Smooth muscle cell (in vitro differentiated cells): ENCODE measurements around the gene BCAS4. TPM values are rescaled to one million over a fixed set of nuclear protein-coding genes. Genes with fewer than 3 reads are reported as not detected.
A peak's percentile ranks its signal among the peaks of the same experiment; 100 is the strongest.

Experiments
- DNase-seq: peaks from one replicate; lab custom pipeline; 2025; ENCODE audit not compliant: unreplicated experiment; lab: John Stamatoyannopoulos, UW
- H2AFZ ChIP-seq: fragments of 200-600 bp; sonication (generic); 2 replicates; pipeline ENCODE4 v1.6.0; 2016; ENCODE audit warnings: antibody characterized with exemption, low read depth, mild to moderate bottlenecking
- H3F3A ChIP-seq: fragments of 200-600 bp; sonication (generic); 2 replicates; pipeline ENCODE4 v1.6.0; 2017; ENCODE audit warnings: antibody characterized with exemption, low read depth
- H3K27ac ChIP-seq: fragments of 200-600 bp; sonication (generic); 2 replicates; pipeline ENCODE4 v1.5.1; 2016; ENCODE audit warnings: low read depth, mild to moderate bottlenecking
- H3K27me3 ChIP-seq: fragments of 200-600 bp; sonication (generic); 2 replicates; pipeline ENCODE4 v1.6.1; 2016; ENCODE audit warnings: low read depth, mild to moderate bottlenecking
- H3K36me3 ChIP-seq: fragments of 200-600 bp; sonication (generic); 2 replicates; pipeline ENCODE4 v1.5.1; 2016; ENCODE audit warnings: low read depth
- H3K4me1 ChIP-seq: fragments of 200-600 bp; sonication (generic); 2 replicates; pipeline ENCODE4 v1.5.1; 2016; ENCODE audit warnings: low read depth
- H3K4me2 ChIP-seq: fragments of 200-600 bp; sonication (generic); 2 replicates; pipeline ENCODE4 v1.6.0; 2016; ENCODE audit warnings: mild to moderate bottlenecking
- H3K4me3 ChIP-seq: fragments of 200-600 bp; sonication (generic); 2 replicates; pipeline ENCODE4 v1.5.1; 2016; ENCODE audit warnings: mild to moderate bottlenecking
- H3K79me2 ChIP-seq: fragments of 200-600 bp; sonication (generic); 2 replicates; pipeline ENCODE4 v1.6.0; 2016; ENCODE audit warnings: low read depth, mild to moderate bottlenecking
- H3K9ac ChIP-seq: fragments of 200-600 bp; sonication (generic); 2 replicates; pipeline ENCODE4 v1.6.0; 2016; ENCODE audit warnings: low read depth
- H3K9me3 ChIP-seq: fragments of 200-600 bp; sonication (generic); replicated peaks from 2 replicates; pipeline ENCODE4 v1.5.1; 2016; ENCODE audit warnings: low read depth
- H4K20me1 ChIP-seq: fragments of 200-600 bp; sonication (generic); 2 replicates; pipeline ENCODE4 v1.6.0; 2016; ENCODE audit warnings: low read depth
- CTCF ChIP-seq: fragments of 200-600 bp; sonication (generic); IDR thresholded peaks from 2 replicates; pipeline ENCODE4 v1.5.1; 2017; ENCODE audit warnings: borderline replicate concordance, mild to moderate bottlenecking, antibody characterized with exemption; ENCODE audit not compliant: insufficient read depth, poor library complexity, severe bottlenecking
- WGBS: methylation state at CpG from one replicate; pipeline ENCODE4 v1.1.7; 2016; ENCODE audit warnings: low lambda C conversion rate; 5-methylcytosine and 5-hydroxymethylcytosine counted together
- polyA plus RNA-seq: library from polyadenylated mRNA; unstranded; fragments of >200 nt; fragmentation: Nextera tagmentation; extraction: Ambion mirVana; gene quantifications from 2 replicates; pipeline ENCODE4 v1.2.1, GENCODE V29; 2016
- total RNA-seq: library from RNA; depleted of rRNA; stranded (reverse); fragments of >200 nt; gene quantifications from 2 replicates; pipeline ENCODE4 v1.2.3, GENCODE V29; 2014

The BCAS4 gene
- total and polyA plus RNA-seq, 2 experiments from 2014 or later: 5.3 to 14.1 TPM

GRCh38 chr20:50788045-50788991, 6.5 kb upstream of the BCAS4 start:
- no peaks in the 10 kb centered on the region for H3K9me3 ChIP-seq
- H3K27ac ChIP-seq: no peak overlapping the region
- peaks cover 12% of the 10 kb centered on the region for H3F3A ChIP-seq
- H3K9ac ChIP-seq: no peak overlapping the region
- H2AFZ ChIP-seq: peak overlapping the region; percentile 52
- no peak for DNase-seq
- no peak overlapping the region for H3K4me3 ChIP-seq
- no peaks in the 10 kb centered on the region for H3K79me2 ChIP-seq
- TF ChIP-seq CTCF: peak; percentile 28
- no peaks in the 10 kb centered on the region for H4K20me1 ChIP-seq
- no peaks in the 10 kb centered on the region for H3K36me3 ChIP-seq
- no peaks in the 10 kb centered on the region for H3K27me3 ChIP-seq
- H3K4me2 ChIP-seq: no peak overlapping the region
- WGBS: 69% methylated on average over 18 of the region's 18 CpGs
- peaks cover 11% of the 10 kb centered on the region for H3K4me1 ChIP-seq

- no peak for TF ChIP-seq CTCF
- H3K9ac ChIP-seq: no peak overlapping the region
- H3K4me2 ChIP-seq: peak overlapping the region; percentile 74
- H3K27me3 ChIP-seq: no peaks in the 10 kb centered on the region
- no peaks in the 10 kb centered on the region for H4K20me1 ChIP-seq
- peak overlapping the region; percentile 90 for H2AFZ ChIP-seq
- H3K27ac ChIP-seq: peak overlapping the region; percentile 74
- H3K36me3 ChIP-seq: no peaks in the 10 kb centered on the region
- no peaks in the 10 kb centered on the region for H3K79me2 ChIP-seq
- H3K4me1 ChIP-seq: peaks cover 18% of the 10 kb centered on the region
- H3K4me3 ChIP-seq: no peak overlapping the region
- peaks cover 16% of the 10 kb centered on the region for H3F3A ChIP-seq
- no peaks in the 10 kb centered on the region for H3K9me3 ChIP-seq
- no peak for DNase-seq
- WGBS: 77% methylated on average over 11 of the region's 11 CpGs
These were observed 4.8 kb upstream of the BCAS4 start for GRCh38 chr20:50789968-50790650.

- 9% methylated on average over 21 of the region's 23 CpGs for WGBS
These were observed 4.1 kb upstream of the BCAS4 start for GRCh38 chr20:50790651-50791277.

More at GRCh38 chr20:50790651-50791277, 4.1 kb upstream of the BCAS4 start:
- Histone ChIP-seq H4K20me1 (no peaks in the 10 kb centered on the region), H3K27me3 (no peaks in the 10 kb centered on the region), H3K4me1 (peaks cover 21% of the 10 kb centered on the region), H3K36me3 (no peaks in the 10 kb centered on the region), H3F3A (peaks cover 16% of the 10 kb centered on the region), H2AFZ (peak overlapping the region; percentile 90), H3K9ac (peak overlapping the region; percentile 62), H3K4me2 (peak overlapping the region; percentile 74), H3K79me2 (no peaks in the 10 kb centered on the region), H3K27ac (peak overlapping the region; percentile 74), H3K4me3 (peak overlapping the region; percentile 15), H3K9me3 (no peaks in the 10 kb centered on the region)
- DNase-seq: peak; percentile 57
- TF ChIP-seq CTCF: peak; percentile 58
